ENCODE measurements around the gene ZNF814. TPM values are rescaled to one million over a fixed set of nuclear protein-coding genes. Genes with fewer than 3 reads are reported as not detected.
"Not testable (repeated sequence)": the region's sequence is repeated elsewhere in the genome, so short reads cannot be mapped to it uniquely, and the experiment has no call there.

The ZNF814 gene
- total RNA-seq, 1 donor from 2014 or later: 6.1 TPM

DNA sequence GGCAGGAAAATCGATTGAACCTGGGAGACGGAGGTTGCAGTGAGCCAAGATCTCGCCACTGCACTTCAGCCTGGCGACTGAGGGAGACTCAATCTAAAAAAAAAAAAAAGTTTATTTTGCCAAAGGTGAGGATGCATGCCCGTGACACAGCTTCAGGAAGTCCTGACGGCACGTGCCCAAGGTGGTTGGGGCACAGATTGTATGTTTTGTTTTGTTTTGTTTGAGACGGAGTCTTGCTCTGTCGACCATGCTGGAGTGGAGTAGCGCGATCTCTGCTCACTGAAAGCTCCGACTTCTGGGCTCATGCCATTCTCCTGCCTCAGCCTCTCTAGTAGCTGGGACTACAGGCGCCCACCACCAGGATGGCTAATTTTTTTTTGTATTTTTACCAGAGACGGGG lies 70.9 kb downstream of the ZNF814 start:
- no peak for DNase-seq (ENCODE audit: low read depth, low spot score)

DNA sequence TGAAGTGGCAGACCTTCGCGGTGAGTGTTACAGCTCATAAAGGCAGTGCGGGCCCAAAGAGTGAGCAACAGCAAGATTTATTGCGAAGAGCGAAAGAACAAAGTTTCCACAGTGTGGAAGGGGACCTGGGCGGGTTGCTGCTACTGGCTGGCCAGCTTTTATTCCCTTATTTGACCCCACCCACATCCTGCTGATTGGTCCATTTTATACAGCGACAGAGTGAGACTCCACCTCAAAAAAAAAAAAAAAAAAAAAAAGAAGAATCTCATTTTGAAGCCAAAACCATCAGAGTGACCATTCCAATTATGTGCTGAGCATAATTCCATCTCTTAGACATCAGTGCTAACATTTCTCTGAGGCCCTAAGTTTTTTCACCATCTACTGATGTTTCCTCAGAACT lies 72.2 kb downstream of the ZNF814 start:
- no peak for DNase-seq (ENCODE audit: low read depth, low spot score)

- DNase-seq (ENCODE audit: low read depth, low spot score): no peak
Measured at GRCh38 chr19:57815247-57816075, 73.4 kb downstream of the ZNF814 start.

DNA sequence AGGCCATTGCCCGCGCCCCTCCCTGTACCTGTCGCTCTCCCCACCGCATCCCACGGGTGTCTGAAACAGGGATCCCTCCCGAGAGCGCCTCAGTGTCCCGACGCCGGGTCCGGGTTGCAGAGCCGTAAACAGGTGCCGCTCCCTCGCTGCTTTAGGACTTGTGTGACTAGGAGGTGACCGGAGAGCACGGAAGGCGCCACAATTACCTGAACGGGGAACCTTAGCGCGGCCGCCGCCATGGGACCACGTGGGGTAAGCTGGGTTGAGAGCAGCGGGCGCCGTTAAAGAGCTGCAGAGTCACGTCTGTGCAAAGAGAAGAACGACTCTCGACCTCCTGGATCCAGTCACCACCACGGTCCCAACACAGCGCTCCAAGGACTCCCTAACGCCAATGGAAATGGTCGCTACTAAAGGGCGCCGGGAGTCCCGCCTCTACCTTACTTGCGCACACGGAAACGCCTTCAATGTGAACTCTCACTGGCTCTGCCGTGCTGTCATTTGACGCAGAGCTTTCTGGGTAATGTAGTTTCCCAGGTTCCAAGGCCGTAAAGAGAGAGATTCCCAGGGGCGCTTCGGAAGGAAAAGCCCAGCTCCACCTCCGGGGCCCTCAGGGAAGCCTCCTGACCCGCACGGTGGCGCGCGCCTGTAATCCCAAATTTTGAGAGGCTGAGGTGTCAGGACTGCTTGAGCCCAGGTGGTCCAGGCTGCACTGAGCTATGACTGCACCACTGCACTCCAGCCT lies 74.2 kb downstream of the ZNF814 start, which contains the start of gene ZNF552:
Gene ZNF552 (minus strand): TSS at position 409 of the 742 bp plus-strand sequence. CDS start 170 bp downstream, at position 239.
- peak; percentile 74 for DNase-seq (ENCODE audit: low read depth, low spot score)

DNA sequence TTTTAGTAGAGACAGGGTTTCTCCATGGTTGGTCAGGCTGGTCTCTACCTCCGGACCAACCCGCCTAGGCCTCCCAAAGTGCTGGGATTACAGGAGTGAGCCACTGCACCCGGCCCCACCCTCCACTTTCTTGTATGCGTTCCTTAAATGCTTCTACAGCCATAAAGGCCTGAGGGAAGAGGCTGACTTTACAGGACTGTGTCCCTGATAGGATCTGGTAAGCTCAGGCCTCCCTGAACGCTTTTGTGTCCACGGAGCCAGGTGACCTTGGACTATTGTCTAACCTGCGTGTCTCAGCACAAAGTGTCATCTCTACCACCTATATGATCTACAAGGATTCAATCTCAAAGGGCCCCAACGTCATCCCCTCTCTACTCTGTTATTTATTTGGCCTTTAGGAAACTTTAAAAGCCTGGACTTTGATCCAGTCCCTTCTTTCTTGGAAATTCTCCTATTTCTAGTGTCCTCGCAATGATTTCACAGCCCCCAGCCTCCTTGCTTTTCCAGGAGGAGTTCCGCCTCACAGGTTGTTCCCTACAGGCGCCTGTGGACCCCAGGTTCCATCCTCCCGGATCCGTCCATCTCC lies 74.8 kb downstream of the ZNF814 start:
- no peak for DNase-seq (ENCODE audit: low read depth, low spot score)

- DNase-seq (ENCODE audit: low read depth, low spot score): not testable (repeated sequence)
Measured at GRCh38 chr19:57812975-57813820, 75.6 kb downstream of the ZNF814 start.

DNA sequence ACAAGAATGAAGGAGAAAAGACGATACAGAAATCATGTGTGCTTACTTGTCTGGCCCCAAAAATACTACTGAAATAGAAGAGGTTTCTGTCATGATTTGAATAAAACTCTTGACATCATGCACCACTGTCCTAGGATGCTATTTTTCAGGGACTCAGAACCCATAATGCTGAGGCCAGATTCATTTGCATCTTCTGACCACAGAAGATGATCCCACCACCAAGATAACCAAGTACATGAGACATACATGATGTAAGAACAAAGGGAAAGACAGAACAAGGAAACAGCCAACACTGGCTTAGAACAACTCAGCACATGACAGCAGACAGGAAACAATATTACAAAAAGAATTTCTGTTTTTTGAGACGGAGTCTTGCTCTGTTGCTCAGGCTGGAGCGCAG lies 76.6 kb downstream of the ZNF814 start:
- DNase-seq (ENCODE audit: low read depth, low spot score): no peak

- not testable (repeated sequence) for DNase-seq (ENCODE audit: low read depth, low spot score)
Measured at GRCh38 chr19:57810410-57811295, 78.2 kb downstream of the ZNF814 start.

DNA sequence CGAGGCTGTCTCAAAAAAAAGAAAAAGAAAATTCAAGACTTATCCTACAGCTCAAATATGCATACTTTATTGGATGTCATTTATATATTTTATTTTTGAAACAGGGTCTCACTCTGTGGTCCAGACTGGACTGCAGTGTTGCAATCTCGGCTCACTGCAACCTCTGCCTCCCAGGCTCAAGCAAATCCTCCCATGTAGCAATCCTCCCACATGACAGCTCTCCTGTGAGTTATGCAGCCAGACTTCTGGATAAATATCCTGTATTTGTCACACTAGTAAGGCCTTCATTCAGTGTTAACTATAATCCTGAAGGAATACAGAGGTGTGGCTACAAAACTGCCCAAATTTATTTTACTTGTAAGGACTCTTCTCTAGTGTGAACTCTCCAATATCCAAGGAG lies 81.3 kb downstream of the ZNF814 start:
- DNase-seq (ENCODE audit: low read depth, low spot score): no peak

GRCh38 chr19:57803594-57804325 lies 85.1 kb downstream of the ZNF814 start:
- DNase-seq (ENCODE audit: low read depth, low spot score): no peak

GRCh38 chr19:57803265-57803593 lies 85.6 kb downstream of the ZNF814 start:
- DNase-seq (ENCODE audit: low read depth, low spot score): no peak

GRCh38 chr19:57802269-57802668 lies 86.6 kb downstream of the ZNF814 start:
- no peak for DNase-seq (ENCODE audit: low read depth, low spot score)

DNA sequence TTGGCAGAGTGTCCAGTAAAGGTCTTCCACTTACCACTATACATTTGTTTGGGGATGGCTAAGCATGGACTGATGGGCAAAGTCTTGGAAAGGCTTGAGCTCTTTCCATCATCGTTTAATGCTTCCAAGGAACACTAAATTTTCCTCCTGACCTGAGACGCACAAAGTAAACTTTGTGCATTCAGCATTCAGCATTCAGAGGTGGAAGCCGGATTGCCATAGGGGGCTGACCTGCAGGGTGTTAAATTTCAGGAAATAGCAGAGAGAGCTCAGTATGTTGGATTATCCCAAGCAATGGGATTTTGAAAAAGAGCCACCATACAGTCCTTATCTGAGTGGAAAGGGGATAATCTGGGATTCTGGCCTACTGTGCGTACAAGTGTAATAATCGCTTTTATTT lies 88.1 kb downstream of the ZNF814 start:
- no peak for DNase-seq (ENCODE audit: low read depth, low spot score)

Other genes starting within 250 kb of the ZNF814 start
- not detected in 2 replicates for gene ZSCAN4, start 220.1 kb downstream of the ZNF814 start, total RNA-seq
- 8.7 and 9.8 TPM in 2 replicates for gene ZNF551, start 207.1 kb downstream of the ZNF814 start, total RNA-seq
- gene ZNF154, start 179.8 kb downstream of the ZNF814 start, total RNA-seq: 0.92 and 6.0 TPM in 2 replicates
- 4.7 and 9.3 TPM in 2 replicates for gene ZNF671, start 161.4 kb downstream of the ZNF814 start, total RNA-seq
- 13.2 and 13.4 TPM in 2 replicates for gene ZNF776, start 142.2 kb downstream of the ZNF814 start, total RNA-seq
- 10.3 and 17.6 TPM in 2 replicates for gene ZNF586, start 119.4 kb downstream of the ZNF814 start, total RNA-seq
- 5.8 and 9.2 TPM in 2 replicates for gene ZNF552, start 74.1 kb downstream of the ZNF814 start, total RNA-seq
- gene ZNF587B, start 58.7 kb downstream of the ZNF814 start, total RNA-seq: 24.7 and 29.6 TPM in 2 replicates
- 20.7 and 21.5 TPM in 2 replicates for gene ZNF587, start 39.2 kb downstream of the ZNF814 start, total RNA-seq
- 9.6 and 16.7 TPM in 2 replicates for gene ZNF417, start 27.6 kb upstream of the ZNF814 start, total RNA-seq
- gene ZNF418, start 46.4 kb upstream of the ZNF814 start, total RNA-seq: 4.6 and 6.6 TPM in 2 replicates
- 4.4 and 5.6 TPM in 2 replicates for gene ZNF256, start 58.7 kb upstream of the ZNF814 start, total RNA-seq
- gene C19orf18, start 85.5 kb upstream of the ZNF814 start, total RNA-seq: 0.20 TPM in 1 of 2 replicates, not detected in the other
- 8.3 and 12.6 TPM in 2 replicates for gene ZNF606, start 113.8 kb upstream of the ZNF814 start, total RNA-seq
- not detected in 2 replicates for gene ZSCAN1, start 145.0 kb upstream of the ZNF814 start, total RNA-seq
- gene ZNF135, start 170.2 kb upstream of the ZNF814 start, total RNA-seq: 0.46 and 3.2 TPM in 2 replicates
- 19.7 and 33.3 TPM in 2 replicates for gene ZSCAN18, start 209.2 kb upstream of the ZNF814 start, total RNA-seq

Measured in pulmonary artery endothelial cell (primary cell).